ENCODE results near the gene RAB3IL1. TPM values are rescaled to one million over a fixed set of nuclear protein-coding genes. Genes with fewer than 3 reads are reported as not detected.

The RAB3IL1 gene, protein sequence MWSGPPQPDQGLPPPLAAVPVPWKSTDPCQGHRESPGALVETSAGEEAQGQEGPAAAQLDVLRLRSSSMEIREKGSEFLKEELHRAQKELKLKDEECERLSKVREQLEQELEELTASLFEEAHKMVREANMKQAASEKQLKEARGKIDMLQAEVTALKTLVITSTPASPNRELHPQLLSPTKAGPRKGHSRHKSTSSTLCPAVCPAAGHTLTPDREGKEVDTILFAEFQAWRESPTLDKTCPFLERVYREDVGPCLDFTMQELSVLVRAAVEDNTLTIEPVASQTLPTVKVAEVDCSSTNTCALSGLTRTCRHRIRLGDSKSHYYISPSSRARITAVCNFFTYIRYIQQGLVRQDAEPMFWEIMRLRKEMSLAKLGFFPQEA
- not detected in 2 replicates for total RNA-seq

GRCh38 chr11:61917334-61918109 is at the start of gene RAB3IL1:
RAB3IL1 (minus strand) TSS chr11:61917566; CDS start chr11:61917367, 199 bp downstream.

DNA sequence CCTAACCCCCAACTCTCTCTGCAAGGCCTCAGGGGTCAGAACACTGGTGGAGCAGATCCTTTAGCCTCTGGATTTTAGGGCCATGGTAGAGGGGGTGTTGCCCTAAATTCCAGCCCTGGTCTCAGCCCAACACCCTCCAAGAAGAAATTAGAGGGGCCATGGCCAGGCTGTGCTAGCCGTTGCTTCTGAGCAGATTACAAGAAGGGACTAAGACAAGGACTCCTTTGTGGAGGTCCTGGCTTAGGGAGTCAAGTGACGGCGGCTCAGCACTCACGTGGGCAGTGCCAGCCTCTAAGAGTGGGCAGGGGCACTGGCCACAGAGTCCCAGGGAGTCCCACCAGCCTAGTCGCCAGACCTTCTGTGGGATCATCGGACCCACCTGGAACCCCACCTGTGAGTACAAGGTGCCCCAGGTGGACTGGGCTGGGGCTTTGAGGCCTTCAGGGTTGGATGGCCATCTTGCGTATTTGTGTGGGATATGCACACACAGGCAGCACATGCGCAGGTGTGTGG is 32.7 kb upstream of the RAB3IL1 start, which contains the start of gene BEST1:
Gene BEST1 (plus strand): TSS at position 317 of the 513 bp plus-strand sequence. CDS start 1,456 bp downstream, outside the sequence.

DNA sequence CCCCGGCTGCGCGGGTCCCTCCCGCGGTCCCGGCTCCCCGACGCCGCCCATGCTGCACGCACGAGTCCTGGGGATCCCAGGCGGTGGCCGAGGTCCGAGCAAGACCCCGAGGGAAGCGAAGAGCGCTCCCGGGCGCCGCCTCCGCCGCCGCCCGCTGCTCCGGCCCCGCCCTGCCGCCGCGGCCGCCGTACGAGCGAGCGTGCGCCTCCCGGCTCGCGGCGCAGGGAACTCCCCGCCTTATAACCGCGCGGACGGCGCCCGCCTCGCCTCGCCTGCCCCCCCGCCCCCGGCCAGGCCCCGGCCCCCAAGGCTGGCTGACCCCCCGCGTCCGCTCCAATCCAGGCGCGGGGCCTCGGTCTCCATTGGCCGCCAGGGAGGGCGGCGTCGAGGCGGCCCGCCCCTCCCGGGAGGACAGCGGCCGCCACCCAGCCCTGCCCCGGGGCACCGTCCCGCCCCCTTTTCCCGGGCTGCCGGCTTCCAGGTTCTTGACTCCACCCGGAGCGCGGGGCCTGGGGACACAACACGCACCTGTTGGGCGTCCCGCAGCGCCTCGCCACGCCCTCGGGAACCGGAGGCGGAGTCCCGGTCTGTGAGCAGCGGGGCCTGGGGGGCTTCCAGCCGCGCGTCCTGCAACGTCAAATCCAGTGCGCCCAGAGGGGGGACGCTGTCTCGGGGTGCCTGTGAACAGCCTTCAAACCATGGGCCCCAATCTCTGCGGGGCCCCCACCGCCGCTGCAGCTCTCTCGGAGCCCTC is 25.9 kb downstream of the RAB3IL1 start, which contains the start of gene FADS3:
Gene FADS3 (minus strand): TSS at position 215 of the 754 bp plus-strand sequence. CDS start 164 bp downstream, at position 51.

Other genes with a start within 250 kb of the RAB3IL1 start
- gene DAGLA, start 237.2 kb downstream of the RAB3IL1 start, total RNA-seq, result 0.09 and 0.56 TPM in 2 replicates
- gene MYRF, start 164.9 kb downstream of the RAB3IL1 start, total RNA-seq, result 0.28 and 1.6 TPM in 2 replicates
- 48.7 and 75.7 TPM in 2 replicates for gene TMEM258, start 125.0 kb downstream of the RAB3IL1 start, total RNA-seq
- gene FEN1, start 124.7 kb downstream of the RAB3IL1 start, total RNA-seq, result 42.1 and 47.0 TPM in 2 replicates
- 49.8 and 61.8 TPM in 2 replicates for gene FADS1, start 100.6 kb downstream of the RAB3IL1 start, total RNA-seq
- 226 and 340 TPM in 2 replicates for gene FADS2, start 89.3 kb downstream of the RAB3IL1 start, total RNA-seq
- 16.9 and 18.3 TPM in 2 replicates for gene FADS3, start 26.0 kb downstream of the RAB3IL1 start, total RNA-seq
- 0.23 TPM in 1 of 2 replicates, not detected in the other for gene BEST1, start 32.8 kb upstream of the RAB3IL1 start, total RNA-seq
- gene FTH1, start 50.1 kb upstream of the RAB3IL1 start, total RNA-seq, result 457 and 509 TPM in 2 replicates
- gene INCENP, start 206.4 kb upstream of the RAB3IL1 start, total RNA-seq, result 20.1 and 33.5 TPM in 2 replicates